ENCODE measurements around the gene UBAC1.

UBAC1 gene

GRCh38 chr9:136004219-136004618 is 43.0 kb upstream of the UBAC1 start:
- Histone ChIP-seq H3K9me3 (ENCODE audit: control insufficient read depth in 5 of 5, low read length in 5 of 5) (no peaks in the 10 kb centered on the region), H3K9ac (ENCODE audit: low read length in 5 of 5) (no peak overlapping the region), H3K4me1 (ENCODE audit: control insufficient read depth in 5 of 5, insufficient read depth in 5 of 5, low read length in 5 of 5) (peaks cover 0 to 34% (median 11%) of the 10 kb centered on the region in 5 donors), H3K36me3 (ENCODE audit: control insufficient read depth in 5 of 5, insufficient read depth in 5 of 5, low read length in 5 of 5) (peaks cover 0 to 17% (median 9%) of the 10 kb centered on the region in 5 donors), H3K27ac (ENCODE audit: low read depth, low read length) (no peak overlapping the region), H3K4me3 (ENCODE audit: low read depth in 1 of 5, low read length in 5 of 5) (no peak overlapping the region), H3K27me3 (ENCODE audit: control insufficient read depth in 5 of 5, insufficient read depth in 4 of 5, low read length in 5 of 5) (no peaks in the 10 kb centered on the region)

- Histone ChIP-seq H3K4me1 (ENCODE audit: control insufficient read depth in 5 of 5, insufficient read depth in 5 of 5, low read length in 5 of 5) (peaks cover 0 to 28% (median 11%) of the 10 kb centered on the region in 5 donors), H3K36me3 (ENCODE audit: control insufficient read depth in 5 of 5, insufficient read depth in 5 of 5, low read length in 5 of 5) (peaks cover 0 to 13% (median 7%) of the 10 kb centered on the region in 5 donors), H3K9ac (ENCODE audit: low read length in 5 of 5) (no peak overlapping the region), H3K9me3 (ENCODE audit: control insufficient read depth in 5 of 5, low read length in 5 of 5) (no peaks in the 10 kb centered on the region), H3K4me3 (ENCODE audit: low read depth in 1 of 5, low read length in 5 of 5) (no peak overlapping the region), H3K27me3 (ENCODE audit: control insufficient read depth in 5 of 5, insufficient read depth in 4 of 5, low read length in 5 of 5) (no peaks in the 10 kb centered on the region), H3K27ac (ENCODE audit: low read depth, low read length) (no peak overlapping the region)
Measured at GRCh38 chr9:136003411-136004218, 42.4 kb upstream of the UBAC1 start.

GRCh38 chr9:136002881-136003280 is 41.7 kb upstream of the UBAC1 start:
- H3K4me3 ChIP-seq (ENCODE audit: low read depth in 1 of 5, low read length in 5 of 5): no peak overlapping the region
- H3K27ac ChIP-seq (ENCODE audit: low read depth, low read length): no peak overlapping the region
- no peak overlapping the region for H3K9ac ChIP-seq (ENCODE audit: low read length in 5 of 5)
- H3K36me3 ChIP-seq (ENCODE audit: control insufficient read depth in 5 of 5, insufficient read depth in 5 of 5, low read length in 5 of 5): peaks cover 0 to 8% (median 4%) of the 10 kb centered on the region in 5 donors
- no peaks in the 10 kb centered on the region for H3K27me3 ChIP-seq (ENCODE audit: control insufficient read depth in 5 of 5, insufficient read depth in 4 of 5, low read length in 5 of 5)
- H3K9me3 ChIP-seq (ENCODE audit: control insufficient read depth in 5 of 5, low read length in 5 of 5): no peaks in the 10 kb centered on the region
- H3K4me1 ChIP-seq (ENCODE audit: control insufficient read depth in 5 of 5, insufficient read depth in 5 of 5, low read length in 5 of 5): peaks cover 0 to 21% (median 11%) of the 10 kb centered on the region in 5 donors

- H3K9ac ChIP-seq (ENCODE audit: low read length in 5 of 5): no peak overlapping the region
- no peak overlapping the region for H3K4me3 ChIP-seq (ENCODE audit: low read depth in 1 of 5, low read length in 5 of 5)
- H3K4me1 ChIP-seq (ENCODE audit: control insufficient read depth in 5 of 5, insufficient read depth in 5 of 5, low read length in 5 of 5): peaks cover 0 to 19% (median 9%) of the 10 kb centered on the region in 5 donors
- no peak overlapping the region for H3K27ac ChIP-seq (ENCODE audit: low read depth, low read length)
- H3K36me3 ChIP-seq (ENCODE audit: control insufficient read depth in 5 of 5, insufficient read depth in 5 of 5, low read length in 5 of 5): peaks cover 0 to 5% (median 2%) of the 10 kb centered on the region in 5 donors
- no peaks in the 10 kb centered on the region for H3K27me3 ChIP-seq (ENCODE audit: control insufficient read depth in 5 of 5, insufficient read depth in 4 of 5, low read length in 5 of 5)
- H3K9me3 ChIP-seq (ENCODE audit: control insufficient read depth in 5 of 5, low read length in 5 of 5): no peaks in the 10 kb centered on the region
Measured at GRCh38 chr9:136002215-136002614, 41.0 kb upstream of the UBAC1 start.

DNA sequence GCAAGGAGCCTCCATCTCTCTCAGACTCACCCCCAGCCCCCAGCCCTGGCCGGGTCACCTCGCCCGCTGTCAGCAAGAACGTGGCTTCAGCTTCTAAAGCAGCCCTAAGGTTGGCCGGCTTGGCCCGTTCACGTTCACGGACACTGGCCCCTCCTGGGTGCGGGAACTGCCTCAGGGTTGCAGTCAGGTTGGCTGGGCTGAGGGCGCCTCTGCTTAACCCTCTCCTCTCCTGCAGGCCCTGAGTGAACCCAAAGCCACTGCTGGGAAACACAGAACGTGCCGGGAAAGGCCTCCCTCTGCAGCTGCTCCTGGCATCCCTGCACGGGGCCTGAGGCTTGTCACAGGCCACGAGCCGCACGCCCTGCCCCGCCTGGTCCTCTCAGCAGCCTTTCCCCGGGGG is 40.1 kb upstream of the UBAC1 start:
- H3K27ac ChIP-seq (ENCODE audit: low read depth, low read length): no peak overlapping the region
- no peaks in the 10 kb centered on the region for H3K9me3 ChIP-seq (ENCODE audit: control insufficient read depth in 5 of 5, low read length in 5 of 5)
- no peak overlapping the region for H3K9ac ChIP-seq (ENCODE audit: low read length in 5 of 5)
- H3K4me1 ChIP-seq (ENCODE audit: control insufficient read depth in 5 of 5, insufficient read depth in 5 of 5, low read length in 5 of 5): peaks cover 0 to 26% (median 7%) of the 10 kb centered on the region in 5 donors
- H3K36me3 ChIP-seq (ENCODE audit: control insufficient read depth in 5 of 5, insufficient read depth in 5 of 5, low read length in 5 of 5): peaks cover 0 to 5% (median 0%) of the 10 kb centered on the region in 5 donors
- no peak overlapping the region for H3K4me3 ChIP-seq (ENCODE audit: low read depth in 1 of 5, low read length in 5 of 5)
- H3K27me3 ChIP-seq (ENCODE audit: control insufficient read depth in 5 of 5, insufficient read depth in 4 of 5, low read length in 5 of 5): no peaks in the 10 kb centered on the region

DNA sequence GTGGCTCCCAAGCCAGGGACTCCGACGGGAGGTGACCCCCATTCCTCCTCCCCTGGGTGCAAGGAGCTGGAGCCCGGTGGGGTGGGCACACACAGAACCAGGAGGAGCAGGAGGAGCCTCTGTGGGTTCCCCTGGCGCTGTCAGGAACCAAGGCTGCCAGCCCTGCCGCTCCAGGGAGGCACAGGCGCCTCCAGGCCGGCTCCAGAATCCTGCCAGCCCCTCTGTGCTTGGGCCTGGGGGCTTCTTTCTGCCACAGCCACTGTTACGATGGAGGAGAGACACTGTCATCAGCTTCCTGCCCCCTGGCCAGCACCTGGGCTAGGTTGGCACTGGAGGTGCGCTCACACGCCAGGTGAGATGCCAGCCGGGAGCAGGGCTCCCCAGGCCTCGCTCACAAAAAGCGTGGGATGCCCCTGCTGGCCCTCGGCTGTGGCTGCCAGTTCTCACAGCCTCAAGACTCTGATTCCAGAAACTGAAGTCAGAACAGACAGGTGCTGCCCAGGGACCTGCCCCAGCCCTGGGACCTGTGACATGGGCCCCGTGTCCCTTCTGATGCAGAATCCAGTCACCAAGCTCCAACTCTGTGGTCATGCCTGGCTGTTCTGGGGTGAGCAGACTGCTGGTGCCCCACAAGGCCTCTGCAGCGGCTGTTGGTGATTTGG is 37.4 kb upstream of the UBAC1 start:
- peaks cover 0 to 32% (median 16%) of the 10 kb centered on the region in 5 donors for H3K4me1 ChIP-seq (ENCODE audit: control insufficient read depth in 5 of 5, insufficient read depth in 5 of 5, low read length in 5 of 5)
- H3K9ac ChIP-seq (ENCODE audit: low read length in 5 of 5): no peak overlapping the region
- no peaks in the 10 kb centered on the region for H3K36me3 ChIP-seq (ENCODE audit: control insufficient read depth in 5 of 5, insufficient read depth in 5 of 5, low read length in 5 of 5)
- no peak overlapping the region for H3K4me3 ChIP-seq (ENCODE audit: low read depth in 1 of 5, low read length in 5 of 5)
- H3K27me3 ChIP-seq (ENCODE audit: control insufficient read depth in 5 of 5, insufficient read depth in 4 of 5, low read length in 5 of 5): no peaks in the 10 kb centered on the region
- H3K9me3 ChIP-seq (ENCODE audit: control insufficient read depth in 5 of 5, low read length in 5 of 5): no peaks in the 10 kb centered on the region
- H3K27ac ChIP-seq (ENCODE audit: low read depth, low read length): no peak overlapping the region

DNA sequence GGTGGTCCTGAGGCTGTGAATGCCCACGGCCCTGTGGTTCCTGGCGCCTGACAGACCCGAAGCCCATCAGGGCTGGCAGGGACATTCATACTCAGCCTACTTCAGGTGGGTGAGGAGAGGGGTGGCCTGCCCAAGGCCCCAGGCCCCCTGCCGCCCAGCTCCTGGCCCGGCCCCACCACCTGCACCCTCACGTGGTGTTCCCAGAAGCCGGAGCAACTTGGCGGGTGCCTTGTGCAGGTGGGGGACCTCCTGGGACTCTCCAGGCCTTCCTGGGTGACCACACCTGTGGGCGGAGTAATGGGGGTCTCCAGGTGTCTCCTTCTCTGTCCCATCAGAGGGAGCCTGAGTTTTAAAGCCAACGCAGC is 36.8 kb upstream of the UBAC1 start:
- Histone ChIP-seq H3K36me3 (ENCODE audit: control insufficient read depth in 5 of 5, insufficient read depth in 5 of 5, low read length in 5 of 5) (no peaks in the 10 kb centered on the region), H3K4me1 (ENCODE audit: control insufficient read depth in 5 of 5, insufficient read depth in 5 of 5, low read length in 5 of 5) (peaks cover 0 to 32% (median 18%) of the 10 kb centered on the region in 5 donors), H3K9me3 (ENCODE audit: control insufficient read depth in 5 of 5, low read length in 5 of 5) (no peaks in the 10 kb centered on the region), H3K4me3 (ENCODE audit: low read depth in 1 of 5, low read length in 5 of 5) (no peak overlapping the region), H3K27ac (ENCODE audit: low read depth, low read length) (no peak overlapping the region), H3K27me3 (ENCODE audit: control insufficient read depth in 5 of 5, insufficient read depth in 4 of 5, low read length in 5 of 5) (no peaks in the 10 kb centered on the region), H3K9ac (ENCODE audit: low read length in 5 of 5) (no peak overlapping the region)

- Histone ChIP-seq H3K27me3 (ENCODE audit: control insufficient read depth in 5 of 5, insufficient read depth in 4 of 5, low read length in 5 of 5) (no peaks in the 10 kb centered on the region), H3K9ac (ENCODE audit: low read length in 5 of 5) (peak overlapping the region in 1 of 5 donors; percentile 14), H3K4me3 (ENCODE audit: low read depth in 1 of 5, low read length in 5 of 5) (no peak overlapping the region), H3K27ac (ENCODE audit: low read depth, low read length) (no peak overlapping the region), H3K36me3 (ENCODE audit: control insufficient read depth in 5 of 5, insufficient read depth in 5 of 5, low read length in 5 of 5) (no peaks in the 10 kb centered on the region), H3K9me3 (ENCODE audit: control insufficient read depth in 5 of 5, low read length in 5 of 5) (no peaks in the 10 kb centered on the region), H3K4me1 (ENCODE audit: control insufficient read depth in 5 of 5, insufficient read depth in 5 of 5, low read length in 5 of 5) (peaks cover 0 to 31% (median 24%) of the 10 kb centered on the region in 5 donors)
Measured at GRCh38 chr9:135997090-135998015, 36.2 kb upstream of the UBAC1 start.

GRCh38 chr9:135995816-135996215 is 34.6 kb upstream of the UBAC1 start:
- peaks cover 0 to 46% (median 36%) of the 10 kb centered on the region in 5 donors for H3K4me1 ChIP-seq (ENCODE audit: control insufficient read depth in 5 of 5, insufficient read depth in 5 of 5, low read length in 5 of 5)
- no peak overlapping the region for H3K27ac ChIP-seq (ENCODE audit: low read depth, low read length)
- no peak overlapping the region for H3K4me3 ChIP-seq (ENCODE audit: low read depth in 1 of 5, low read length in 5 of 5)
- H3K9ac ChIP-seq (ENCODE audit: low read length in 5 of 5): no peak overlapping the region
- no peaks in the 10 kb centered on the region for H3K9me3 ChIP-seq (ENCODE audit: control insufficient read depth in 5 of 5, low read length in 5 of 5)
- H3K27me3 ChIP-seq (ENCODE audit: control insufficient read depth in 5 of 5, insufficient read depth in 4 of 5, low read length in 5 of 5): no peaks in the 10 kb centered on the region
- no peaks in the 10 kb centered on the region for H3K36me3 ChIP-seq (ENCODE audit: control insufficient read depth in 5 of 5, insufficient read depth in 5 of 5, low read length in 5 of 5)

Measured in subcutaneous abdominal adipose tissue (tissue), 5 donors.